Neural progenitor cell (in vitro differentiated cells): ENCODE measurements around the gene SCFD1. TPM values are rescaled to one million over a fixed set of nuclear protein-coding genes. Genes with fewer than 3 reads are reported as not detected.

ENCODE experiments used
- DNase-seq: peaks from one replicate; pipeline ENCODE4 v3.0.0-alpha.2; 2016; ENCODE audit warnings: low spot score
- H2AFZ ChIP-seq: fragments of 200-600 bp; sonication (generic); replicated peaks from 2 replicates; pipeline ENCODE4 v1.6.1; 2016; ENCODE audit warnings: antibody characterized with exemption
- H3F3A ChIP-seq: fragments of 200-600 bp; sonication (generic); 2 replicates; pipeline ENCODE4 v1.6.1; 2016; ENCODE audit warnings: antibody characterized with exemption, low read depth
- H3K27ac ChIP-seq: fragments of 200-600 bp; sonication (generic); 2 replicates; pipeline ENCODE4 v1.5.1; 2016; ENCODE audit warnings: mild to moderate bottlenecking
- H3K27me3 ChIP-seq: fragments of 200-600 bp; sonication (generic); 2 replicates; pipeline ENCODE4 v1.6.1; 2016; ENCODE audit warnings: mild to moderate bottlenecking, moderate library complexity
- H3K36me3 ChIP-seq: fragments of 200-600 bp; sonication (generic); 2 replicates; pipeline ENCODE4 v1.5.1; 2016
- H3K4me1 ChIP-seq: fragments of 200-600 bp; sonication (generic); 2 replicates; pipeline ENCODE4 v1.6.1; 2016; ENCODE audit warnings: mixed run types
- H3K4me2 ChIP-seq: fragments of 200-600 bp; sonication (generic); 2 replicates; pipeline ENCODE4 v1.6.1; 2016
- H3K4me3 ChIP-seq: fragments of 200-600 bp; sonication (generic); 2 replicates; pipeline ENCODE4 v1.5.1; 2016
- H3K79me2 ChIP-seq: fragments of 200-600 bp; sonication (generic); 2 replicates; pipeline ENCODE4 v1.6.1; 2016; ENCODE audit warnings: low read depth
- H3K9ac ChIP-seq: fragments of 200-600 bp; sonication (generic); 2 replicates; pipeline ENCODE4 v1.6.1; 2016
- H3K9me3 ChIP-seq: fragments of 200-600 bp; sonication (generic); 2 replicates; pipeline ENCODE4 v1.5.1; 2016; ENCODE audit warnings: low read depth
- H4K20me1 ChIP-seq: fragments of 200-600 bp; sonication (generic); 2 replicates; pipeline ENCODE4 v1.6.1; 2016; ENCODE audit warnings: low read depth
- H3K27ac Mint-ChIP-seq: 3 replicates; pipeline ENCODE4 v1.8.0; 2021; ENCODE audit warnings: mixed read lengths
- H3K27me3 Mint-ChIP-seq: 2 replicates; pipeline ENCODE4 v1.8.0; 2022; ENCODE audit warnings: low read depth, mild to moderate bottlenecking, inconsistent platforms, moderate library complexity, mixed read lengths; ENCODE audit not compliant: insufficient read depth
- H3K36me3 Mint-ChIP-seq: 3 replicates; pipeline ENCODE4 v1.8.0; 2021; ENCODE audit warnings: mixed read lengths
- H3K4me1 Mint-ChIP-seq: 3 replicates; pipeline ENCODE4 v1.8.0; 2021; ENCODE audit warnings: mixed read lengths
- H3K4me3 Mint-ChIP-seq: 3 replicates; pipeline ENCODE4 v1.8.0; 2021; ENCODE audit warnings: mild to moderate bottlenecking, moderate library complexity, mixed read lengths
- H3K9me3 Mint-ChIP-seq: 3 replicates; pipeline ENCODE4 v1.8.0; 2020; ENCODE audit warnings: mixed read lengths
- CTCF ChIP-seq: fragments of 200-600 bp; sonication (generic); IDR thresholded peaks from 2 replicates; pipeline ENCODE4 v1.5.1; 2017; ENCODE audit warnings: antibody characterized with exemption, mild to moderate bottlenecking
- EZH2 ChIP-seq: fragments of 200-600 bp; sonication (generic); IDR thresholded peaks from 2 replicates; pipeline ENCODE4 v1.6.1; 2017; ENCODE audit warnings: antibody characterized with exemption, mild to moderate bottlenecking, moderate library complexity
- EZH2phosphoT487 ChIP-seq: fragments of 200-600 bp; sonication (generic); IDR thresholded peaks from 2 replicates; pipeline ENCODE4 v1.6.1; 2017; ENCODE audit warnings: antibody characterized with exemption
- total RNA-seq: library from RNA; depleted of rRNA; stranded (reverse); fragments of >200 nt; gene quantifications from 2 replicates; pipeline ENCODE4 v1.2.3, GENCODE V29; 2015; ENCODE audit warnings: low replicate concordance

Gene SCFD1
- total RNA-seq, 1 donor from 2014 or later: 115 TPM

- Mint-ChIP-seq H3K9me3 (no peaks in the 10 kb centered on the region), H3K36me3 (no peaks in the 10 kb centered on the region), H3K27ac (no peak overlapping the region), H3K27me3 (no peaks in the 10 kb centered on the region), H3K4me1 (no peaks in the 10 kb centered on the region), H3K4me3 (no peak overlapping the region)
- no peak for DNase-seq
- no peaks in the 10 kb centered on the region for H3K36me3 ChIP-seq
- no peak overlapping the region for H3K27ac ChIP-seq
- H4K20me1 ChIP-seq: no peaks in the 10 kb centered on the region
- no peak overlapping the region for H3K4me2 ChIP-seq
- no peaks in the 10 kb centered on the region for H3K27me3 ChIP-seq
- H3K9me3 ChIP-seq: no peaks in the 10 kb centered on the region
- H3K79me2 ChIP-seq: no peaks in the 10 kb centered on the region
- no peak overlapping the region for H2AFZ ChIP-seq
- no peaks in the 10 kb centered on the region for H3F3A ChIP-seq
- TF ChIP-seq CTCF (no peak), EZH2phosphoT487 (no peak), EZH2 (no peak)
- no peak overlapping the region for H3K9ac ChIP-seq
- no peaks in the 10 kb centered on the region for H3K4me1 ChIP-seq
- no peak overlapping the region for H3K4me3 ChIP-seq
Observed at GRCh38 chr14:30754778-30755177, 132.7 kb downstream of the SCFD1 start.

- Mint-ChIP-seq H3K9me3 (no peaks in the 10 kb centered on the region), H3K36me3 (no peaks in the 10 kb centered on the region), H3K4me3 (no peak overlapping the region), H3K4me1 (no peaks in the 10 kb centered on the region), H3K27ac (no peak overlapping the region), H3K27me3 (no peaks in the 10 kb centered on the region)
- TF ChIP-seq EZH2phosphoT487: no peak
- Histone ChIP-seq H3K27me3 (no peaks in the 10 kb centered on the region), H3K9ac (no peak overlapping the region), H3K9me3 (no peaks in the 10 kb centered on the region), H3K79me2 (no peaks in the 10 kb centered on the region), H3F3A (no peaks in the 10 kb centered on the region), H3K4me3 (no peak overlapping the region), H4K20me1 (no peaks in the 10 kb centered on the region), H3K4me2 (no peak overlapping the region), H3K27ac (no peak overlapping the region), H3K4me1 (no peaks in the 10 kb centered on the region), H3K36me3 (no peaks in the 10 kb centered on the region), H2AFZ (no peak overlapping the region)
- DNase-seq: no peak
Observed at GRCh38 chr14:30756594-30756993, 134.5 kb downstream of the SCFD1 start.

GRCh38 chr14:30757082-30757481 is 135.0 kb downstream of the SCFD1 start:
- Mint-ChIP-seq H3K4me3 (no peak overlapping the region), H3K27me3 (no peaks in the 10 kb centered on the region), H3K4me1 (no peaks in the 10 kb centered on the region), H3K9me3 (no peaks in the 10 kb centered on the region), H3K36me3 (no peaks in the 10 kb centered on the region), H3K27ac (no peak overlapping the region)
- no peak overlapping the region for H3K27ac ChIP-seq
- no peaks in the 10 kb centered on the region for H4K20me1 ChIP-seq
- no peak for DNase-seq
- H3K4me3 ChIP-seq: no peak overlapping the region
- no peaks in the 10 kb centered on the region for H3K27me3 ChIP-seq
- no peaks in the 10 kb centered on the region for H3K4me1 ChIP-seq
- H3K79me2 ChIP-seq: no peaks in the 10 kb centered on the region
- H3F3A ChIP-seq: no peaks in the 10 kb centered on the region
- H3K36me3 ChIP-seq: no peaks in the 10 kb centered on the region
- no peak overlapping the region for H2AFZ ChIP-seq
- H3K9ac ChIP-seq: no peak overlapping the region
- no peak for TF ChIP-seq CTCF
- TF ChIP-seq EZH2: no peak
- TF ChIP-seq EZH2phosphoT487: no peak
- H3K4me2 ChIP-seq: no peak overlapping the region
- H3K9me3 ChIP-seq: no peaks in the 10 kb centered on the region

GRCh38 chr14:30759172-30760125 is 137.3 kb downstream of the SCFD1 start:
- TF ChIP-seq CTCF (no peak), EZH2phosphoT487 (no peak), EZH2 (no peak)
- H3K27ac ChIP-seq: no peak overlapping the region
- H2AFZ ChIP-seq: no peak overlapping the region
- no peak for DNase-seq
- no peaks in the 10 kb centered on the region for H3K36me3 ChIP-seq
- H4K20me1 ChIP-seq: no peaks in the 10 kb centered on the region
- no peaks in the 10 kb centered on the region for H3K27me3 ChIP-seq
- no peaks in the 10 kb centered on the region for H3K36me3 Mint-ChIP-seq
- H3K9me3 Mint-ChIP-seq: peaks cover 14% of the 10 kb centered on the region
- no peak overlapping the region for H3K4me3 Mint-ChIP-seq
- no peaks in the 10 kb centered on the region for H3K79me2 ChIP-seq
- no peaks in the 10 kb centered on the region for H3K4me1 ChIP-seq
- no peaks in the 10 kb centered on the region for H3K4me1 Mint-ChIP-seq
- H3F3A ChIP-seq: no peaks in the 10 kb centered on the region
- H3K9ac ChIP-seq: no peak overlapping the region
- H3K27me3 Mint-ChIP-seq: no peaks in the 10 kb centered on the region
- H3K27ac Mint-ChIP-seq: no peak overlapping the region
- no peak overlapping the region for H3K4me3 ChIP-seq
- H3K9me3 ChIP-seq: peaks cover 13% of the 10 kb centered on the region
- H3K4me2 ChIP-seq: no peak overlapping the region
